ENCODE measurements around the gene PCNT. TPM values are rescaled to one million over a fixed set of nuclear protein-coding genes. Genes with fewer than 3 reads are reported as not detected.

Gene PCNT
- total and polyA plus RNA-seq, 9 of the 15 experiments (the other 6 are each of a cell fraction or from before 2014, with no cell fraction given), result 9.1 to 53.5 (median 31.3) TPM

GRCh38 chr21:46491553-46491952 lies 167.6 kb downstream of the PCNT start:
- FAIRE-seq, result no peak
- Histone ChIP-seq H3K4me2 (ENCODE audit: insufficient read depth, low read length) (no peak overlapping the region), H3K36me3 (ENCODE audit: control insufficient read depth, insufficient read depth, low read length) (peaks cover 46% of the 10 kb centered on the region; the same call in 1 of the 3 replicates), H3K79me2 (ENCODE audit: control insufficient read depth, insufficient read depth, low read length) (no peaks in the 10 kb centered on the region), H3K27me3 (ENCODE audit: control insufficient read depth in 2 of 2, insufficient read depth in 2 of 2, low read length in 2 of 2) (no peaks in the 10 kb centered on the region), H3K9me3 (replicated peaks; ENCODE audit: control insufficient read depth, insufficient read depth, low read depth, low read length) (no peaks in the 10 kb centered on the region), H3K9ac (ENCODE audit: insufficient read depth in 1 of 2, low read depth in 2 of 2, low read length in 2 of 2) (no peak overlapping the region), H3K4me3 (no peak overlapping the region), H3K27ac (ENCODE audit: extremely low read depth, low read depth, low read length) (no peak overlapping the region), H4K20me1 (replicated peaks; ENCODE audit: control insufficient read depth, insufficient read depth, low read length) (no peaks in the 10 kb centered on the region), H3K9me1 (ENCODE audit: control insufficient read depth, insufficient read depth, low read length) (no peaks in the 10 kb centered on the region), H2AFZ (ENCODE audit: low read depth, low read length) (no peak overlapping the region), H3K4me1 (replicated peaks in 1 of 2; ENCODE audit: control insufficient read depth in 2 of 2, insufficient read depth in 2 of 2, low read length in 2 of 2) (peaks cover 0 to 4% of the 10 kb centered on the region in 2 experiments; a peak in 2 of 5 replicates)
- in situ Hi-C loops (cut with MboI) (no loop called here), intact Hi-C loops (cut with micrococcal nuclease) (no loop called here)
- no TSS peak for BruUV-seq (replicated peaks)
- WGBS (ENCODE audit: insufficient coverage, low coverage, missing lambda C conversion rate), result 95% methylated on average over 3 of the region's 3 CpGs
- DNase-seq (ENCODE audit: extremely low read depth in 1 of 4, low spot score in 3 of 4), result no peak
- no peak for ATAC-seq
- CTCF ChIA-PET (ENCODE audit: low intra/inter-chr PET ratio), result no interaction called here
- POLR2A ChIA-PET, result interaction anchor here (0.7 to 3.0 kb wide), 3 partner anchors 9 to 169 kb away, joined by 3 to 17 read pairs (median 6); no protein-coding TSS in a partner anchor
- TF ChIP-seq, protein P1, sequence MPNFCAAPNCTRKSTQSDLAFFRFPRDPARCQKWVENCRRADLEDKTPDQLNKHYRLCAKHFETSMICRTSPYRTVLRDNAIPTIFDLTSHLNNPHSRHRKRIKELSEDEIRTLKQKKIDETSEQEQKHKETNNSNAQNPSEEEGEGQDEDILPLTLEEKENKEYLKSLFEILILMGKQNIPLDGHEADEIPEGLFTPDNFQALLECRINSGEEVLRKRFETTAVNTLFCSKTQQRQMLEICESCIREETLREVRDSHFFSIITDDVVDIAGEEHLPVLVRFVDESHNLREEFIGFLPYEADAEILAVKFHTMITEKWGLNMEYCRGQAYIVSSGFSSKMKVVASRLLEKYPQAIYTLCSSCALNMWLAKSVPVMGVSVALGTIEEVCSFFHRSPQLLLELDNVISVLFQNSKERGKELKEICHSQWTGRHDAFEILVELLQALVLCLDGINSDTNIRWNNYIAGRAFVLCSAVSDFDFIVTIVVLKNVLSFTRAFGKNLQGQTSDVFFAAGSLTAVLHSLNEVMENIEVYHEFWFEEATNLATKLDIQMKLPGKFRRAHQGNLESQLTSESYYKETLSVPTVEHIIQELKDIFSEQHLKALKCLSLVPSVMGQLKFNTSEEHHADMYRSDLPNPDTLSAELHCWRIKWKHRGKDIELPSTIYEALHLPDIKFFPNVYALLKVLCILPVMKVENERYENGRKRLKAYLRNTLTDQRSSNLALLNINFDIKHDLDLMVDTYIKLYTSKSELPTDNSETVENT (CRISPR knock-in tag; IDR thresholded peaks at IDR 0.05), result no peak
- TF ChIP-seq TAL1 (IDR thresholded peaks at IDR 0.05), result no peak
- no peak for TF ChIP-seq DNMT1 (IDR thresholded peaks at IDR 0.05)
- TF ChIP-seq, protein P2, sequence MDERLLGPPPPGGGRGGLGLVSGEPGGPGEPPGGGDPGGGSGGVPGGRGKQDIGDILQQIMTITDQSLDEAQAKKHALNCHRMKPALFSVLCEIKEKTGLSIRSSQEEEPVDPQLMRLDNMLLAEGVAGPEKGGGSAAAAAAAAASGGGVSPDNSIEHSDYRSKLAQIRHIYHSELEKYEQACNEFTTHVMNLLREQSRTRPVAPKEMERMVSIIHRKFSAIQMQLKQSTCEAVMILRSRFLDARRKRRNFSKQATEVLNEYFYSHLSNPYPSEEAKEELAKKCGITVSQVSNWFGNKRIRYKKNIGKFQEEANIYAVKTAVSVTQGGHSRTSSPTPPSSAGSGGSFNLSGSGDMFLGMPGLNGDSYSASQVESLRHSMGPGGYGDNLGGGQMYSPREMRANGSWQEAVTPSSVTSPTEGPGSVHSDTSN (CRISPR knock-in tag; IDR thresholded peaks at IDR 0.05; ENCODE audit: low read depth), result no peak
- TF ChIP-seq, protein P2 (tag; conservative IDR thresholded peaks at IDR 0.05; ENCODE audit: low read depth), result no peak
- no peak for TF ChIP-seq RFX1 (IDR thresholded peaks at IDR 0.05)
- no peak for TF ChIP-seq HMG20B (CRISPR knock-in tag; IDR thresholded peaks at IDR 0.05)
- no peak for TF ChIP-seq TFE3 (CRISPR knock-in tag; IDR thresholded peaks at IDR 0.05)
- TF ChIP-seq TEAD2 (tag; IDR thresholded peaks at IDR 0.05), result no peak
- TF ChIP-seq BRD9 (IDR thresholded peaks at IDR 0.05; ENCODE audit: low read depth, partially characterized antibody), result no peak
- TF ChIP-seq ZNF12 (CRISPR knock-in tag; IDR thresholded peaks at IDR 0.05), result no peak
- no peak for TF ChIP-seq MCM5 (IDR thresholded peaks at IDR 0.05; ENCODE audit: low read depth)
- TF ChIP-seq CBX5 (IDR thresholded peaks at IDR 0.05; ENCODE audit: borderline replicate concordance, low read depth), result no peak
- no peak for TF ChIP-seq TCF15 (CRISPR knock-in tag; IDR thresholded peaks at IDR 0.05)
- no peak for TF ChIP-seq ZNF444 (CRISPR knock-in tag; IDR thresholded peaks at IDR 0.05)
- no peak for TF ChIP-seq TGIF2 (CRISPR knock-in tag; IDR thresholded peaks at IDR 0.05)
